Kidney glomerular epithelial cell (primary cell): ENCODE measurements around the gene IL1RAPL2.

Source experiments
- DNase-seq: peaks from one replicate; lab custom pipeline; 2025; lab: John Stamatoyannopoulos, UW

Gene IL1RAPL2

DNA sequence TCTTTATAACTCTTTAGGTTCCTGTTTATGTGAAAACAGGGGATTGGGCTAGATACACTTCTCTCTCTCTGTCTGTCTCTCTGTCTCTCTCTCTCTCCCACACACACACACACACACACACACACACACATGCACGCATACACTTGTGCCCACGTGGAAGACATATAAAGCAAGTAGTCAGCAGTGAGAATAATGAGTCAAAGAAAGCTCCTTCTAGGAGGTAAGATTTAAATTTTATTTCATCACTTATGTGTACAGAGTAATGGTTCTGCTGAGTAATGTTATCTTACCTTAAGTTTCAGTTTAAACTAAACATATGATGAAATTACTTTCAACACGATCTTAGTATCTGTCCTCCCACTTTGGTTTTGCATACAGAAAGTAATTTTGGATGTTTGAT lies 897.5 kb downstream of the IL1RAPL2 start:
- DNase-seq = no peak

DNA sequence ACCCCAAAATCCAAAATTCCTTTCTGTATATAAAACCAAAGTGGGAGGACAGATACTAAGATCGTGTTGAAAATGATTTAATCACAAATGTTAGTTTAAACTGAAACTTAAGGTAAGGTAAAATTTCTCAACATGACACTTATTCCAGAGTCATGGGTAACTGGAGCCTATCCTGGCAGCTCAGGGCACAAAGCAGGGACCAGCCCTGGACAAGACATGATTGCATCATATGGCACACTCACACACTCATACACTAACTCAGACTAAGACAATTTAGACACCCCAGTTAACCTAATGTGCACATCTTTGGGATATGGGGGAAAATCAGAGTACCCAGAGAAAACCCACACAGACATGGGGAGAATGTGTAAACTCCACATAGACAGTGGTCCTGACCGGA lies 898.6 kb downstream of the IL1RAPL2 start:
- DNase-seq = no peak

DNA sequence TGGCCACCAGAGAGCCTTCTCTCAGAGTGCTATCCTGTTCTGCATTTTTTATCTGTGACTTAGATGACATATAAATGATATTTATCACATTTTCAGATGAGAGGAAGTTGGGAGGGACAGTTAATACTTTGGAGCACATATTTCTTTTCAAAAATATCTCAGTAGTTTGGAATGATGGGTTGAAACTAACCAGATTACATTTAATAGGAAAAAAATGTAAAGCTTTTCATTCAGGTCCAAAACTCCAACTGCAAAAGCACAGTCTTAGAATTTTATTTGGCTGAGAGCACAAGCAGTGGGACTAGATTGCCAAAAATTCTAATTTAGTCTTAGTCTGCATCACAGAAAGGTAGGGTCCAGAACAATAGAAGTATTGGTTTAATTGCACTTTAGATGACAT lies 902.7 kb downstream of the IL1RAPL2 start:
- DNase-seq = no peak

DNA sequence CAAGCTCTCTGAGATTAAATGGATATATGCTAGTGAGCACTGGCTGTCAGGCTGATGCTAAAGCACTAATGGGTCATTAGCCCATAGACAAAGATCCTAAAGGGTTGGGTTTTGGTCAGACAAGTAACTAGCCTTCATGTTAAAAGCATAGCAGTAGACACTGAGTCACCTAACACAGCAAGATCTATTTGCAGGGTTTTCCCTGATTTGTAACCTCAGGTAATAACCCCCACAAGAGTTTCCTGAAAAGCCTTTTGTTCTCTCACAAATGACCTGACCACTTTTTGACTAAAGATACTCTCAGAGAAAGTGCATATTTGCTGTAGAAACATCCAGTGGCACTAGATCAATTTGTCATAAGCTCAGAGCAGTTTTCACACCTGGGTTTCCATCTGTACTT lies 905.6 kb downstream of the IL1RAPL2 start:
- DNase-seq = no peak

DNA sequence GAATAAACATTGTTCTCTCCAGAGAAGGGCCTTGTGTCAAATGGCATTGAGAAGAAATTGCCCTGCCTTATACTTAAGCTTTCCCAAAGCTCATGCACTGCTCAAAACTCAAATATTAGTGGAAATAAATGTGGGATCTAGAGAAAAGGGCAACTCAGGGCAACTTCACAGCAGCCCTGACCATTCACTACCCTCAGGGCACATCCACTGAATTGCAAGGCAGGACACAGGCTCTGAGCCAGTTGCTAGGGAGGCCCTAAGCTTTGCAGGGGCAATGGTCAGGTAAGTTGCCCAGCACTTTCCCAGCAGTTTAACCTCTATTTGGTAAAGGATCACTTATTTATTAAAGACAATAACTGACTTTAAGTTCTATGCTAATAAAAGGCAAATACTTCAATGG lies 909.8 kb downstream of the IL1RAPL2 start:
- no peak for DNase-seq

DNA sequence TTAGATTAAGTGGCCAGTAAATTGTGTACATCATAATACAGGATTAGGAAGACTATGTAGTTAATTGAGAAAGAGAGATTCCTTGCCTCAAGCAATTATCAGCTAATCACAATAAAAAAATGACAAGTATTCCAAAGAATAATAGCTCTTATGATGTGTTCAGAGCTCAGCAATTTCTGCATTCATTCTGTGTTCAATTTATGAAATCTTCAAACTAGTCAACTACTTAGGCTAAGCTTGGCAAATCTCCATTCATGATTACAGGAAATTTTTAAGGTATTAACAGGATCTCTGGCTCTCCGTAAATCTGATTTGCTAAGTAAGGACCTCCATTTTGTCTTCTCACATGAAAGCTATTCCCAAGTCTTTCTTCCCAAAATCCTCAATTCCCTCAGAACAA lies 911.4 kb downstream of the IL1RAPL2 start:
- no peak for DNase-seq

DNA sequence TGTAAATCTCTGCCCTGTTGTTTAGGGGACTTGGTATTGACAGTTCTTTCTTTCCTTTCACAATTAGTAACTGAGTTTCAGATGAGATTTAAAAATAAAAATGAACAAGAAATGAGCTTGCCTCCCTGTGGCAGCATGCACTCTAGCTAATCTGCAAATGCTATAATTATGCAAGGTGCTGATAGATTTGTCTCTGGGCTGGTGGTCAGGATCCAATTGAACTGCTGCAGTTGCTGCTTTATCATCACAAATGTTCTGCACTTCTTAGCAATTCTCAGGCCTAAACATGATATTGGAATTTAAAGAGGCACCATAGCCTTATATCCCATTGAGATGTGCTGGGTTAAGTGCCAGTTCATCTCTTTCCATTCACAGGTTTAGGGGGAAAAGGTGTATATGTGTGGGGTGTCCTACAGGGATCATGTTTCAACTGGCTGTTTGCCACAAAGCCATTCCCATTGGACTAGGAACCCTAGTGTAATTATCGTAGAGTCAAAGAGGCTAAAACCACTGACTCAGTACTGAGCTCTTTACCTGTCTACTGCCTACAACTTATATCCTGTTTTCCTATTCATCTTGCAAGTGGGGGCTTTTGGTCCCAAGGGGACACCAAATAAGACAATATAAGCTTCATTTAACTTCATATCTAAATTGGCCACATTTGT lies 914.8 kb downstream of the IL1RAPL2 start:
- no peak for DNase-seq

DNA sequence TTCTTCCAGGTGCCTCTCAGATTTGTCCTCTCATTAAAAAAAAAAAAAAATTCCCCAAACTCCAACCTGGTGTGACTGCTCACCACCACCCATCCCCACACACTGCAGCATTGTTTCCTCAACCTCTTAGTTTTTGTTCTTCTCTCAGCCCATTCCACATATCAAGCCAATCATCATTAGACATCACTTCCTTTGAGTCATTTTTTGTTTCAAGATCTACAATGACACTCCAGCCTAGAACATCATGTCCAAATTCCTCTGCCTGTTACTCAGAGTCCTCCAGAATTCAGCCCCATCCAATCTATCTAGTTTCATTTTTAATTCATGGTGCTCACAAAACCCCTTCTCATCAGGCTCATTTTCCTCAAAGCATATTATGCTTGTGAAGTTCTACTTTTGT lies 917.0 kb downstream of the IL1RAPL2 start:
- DNase-seq = no peak

DNA sequence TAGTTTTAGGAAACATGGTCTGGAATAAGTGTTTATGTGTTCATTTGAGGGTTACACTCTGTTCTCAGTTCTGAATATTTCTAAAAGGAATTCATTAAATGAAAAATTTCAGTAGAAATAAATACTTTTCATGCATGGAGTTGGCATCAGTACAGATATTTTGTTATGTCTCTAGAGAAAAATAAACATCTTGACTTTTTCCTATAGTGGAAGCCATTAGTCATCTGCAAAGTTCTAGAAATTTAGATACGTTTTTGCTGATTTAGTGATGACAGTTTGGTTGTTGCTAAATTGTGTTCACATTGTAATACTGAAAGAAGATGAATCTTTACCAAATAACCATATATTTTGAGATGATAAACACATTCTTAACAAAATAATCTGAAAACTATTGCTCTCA lies 922.7 kb downstream of the IL1RAPL2 start:
- no peak for DNase-seq

DNA sequence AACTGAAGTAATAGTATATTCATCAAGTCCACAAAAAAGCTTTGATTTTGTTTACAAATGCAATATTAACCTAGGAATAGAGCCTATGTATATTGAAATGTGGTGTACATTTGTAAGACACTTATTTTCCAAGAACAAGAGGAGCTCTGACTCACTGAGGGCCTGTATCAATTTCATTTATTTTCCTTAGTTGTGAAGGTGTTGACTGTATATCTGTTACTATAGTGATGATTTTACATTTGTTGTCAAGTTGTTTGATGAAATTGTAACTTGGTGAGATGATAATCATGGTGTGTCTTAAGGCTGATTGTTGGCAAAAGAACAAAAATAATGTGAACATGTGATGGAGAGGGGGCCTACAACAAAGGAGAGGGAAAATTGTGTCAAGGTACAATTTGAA lies 929.4 kb downstream of the IL1RAPL2 start:
- no peak for DNase-seq

DNA sequence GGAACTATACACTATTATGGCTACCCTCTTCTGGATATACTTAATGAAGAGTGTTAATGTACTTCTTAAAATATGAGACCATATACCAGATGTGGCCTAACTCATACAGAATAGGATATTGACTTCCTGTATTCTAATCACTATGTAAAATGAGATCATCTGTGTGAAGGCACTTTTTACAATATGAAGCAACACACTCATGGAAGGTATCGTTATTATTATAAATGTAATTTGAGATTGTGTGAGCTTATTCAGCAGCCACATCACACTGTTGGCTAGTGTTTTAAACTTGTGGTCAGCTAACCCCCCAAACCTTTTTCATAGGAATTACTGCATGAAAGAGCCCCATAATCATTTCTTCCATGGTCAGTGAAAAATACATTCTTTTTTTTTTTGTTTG lies 936.3 kb downstream of the IL1RAPL2 start:
- DNase-seq = no peak

DNA sequence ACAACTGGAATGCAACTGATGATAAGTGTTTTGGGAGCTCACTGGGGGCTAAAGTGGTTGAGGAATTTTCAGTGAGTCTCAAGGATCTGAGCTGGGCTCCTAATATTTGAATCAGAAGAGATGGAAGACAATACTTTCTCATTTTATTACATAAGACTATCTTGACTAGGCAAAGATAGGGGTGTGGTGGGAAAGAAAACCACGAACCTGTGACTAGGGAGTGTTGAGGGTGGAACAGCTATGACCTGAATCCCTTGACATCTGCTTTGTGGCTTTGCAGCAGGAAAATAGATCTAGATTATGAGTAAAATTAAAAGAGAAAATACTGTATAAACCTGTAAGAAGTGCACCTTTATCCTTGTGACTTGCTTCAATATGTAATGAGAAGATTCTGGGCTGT lies 949.6 kb downstream of the IL1RAPL2 start:
- no peak for DNase-seq

DNA sequence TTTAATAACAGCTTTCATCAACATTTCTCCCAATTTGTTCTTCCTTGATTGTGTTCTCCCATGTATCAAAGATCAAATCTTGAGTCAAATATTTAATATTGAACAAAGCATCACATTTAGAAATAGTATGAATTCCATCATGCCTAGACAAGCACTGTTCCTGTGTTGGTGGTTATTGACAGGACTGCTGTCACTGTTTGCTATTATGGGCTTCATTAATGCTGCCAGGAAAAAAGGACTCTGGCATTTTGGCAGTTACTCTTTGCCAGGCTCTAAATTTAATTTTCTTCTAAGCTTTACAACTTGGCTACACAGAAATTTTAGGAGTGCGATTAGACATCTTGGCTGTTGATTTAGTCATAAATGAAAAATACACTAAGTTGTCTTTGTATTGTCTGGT lies 960.4 kb downstream of the IL1RAPL2 start:
- no peak for DNase-seq

DNA sequence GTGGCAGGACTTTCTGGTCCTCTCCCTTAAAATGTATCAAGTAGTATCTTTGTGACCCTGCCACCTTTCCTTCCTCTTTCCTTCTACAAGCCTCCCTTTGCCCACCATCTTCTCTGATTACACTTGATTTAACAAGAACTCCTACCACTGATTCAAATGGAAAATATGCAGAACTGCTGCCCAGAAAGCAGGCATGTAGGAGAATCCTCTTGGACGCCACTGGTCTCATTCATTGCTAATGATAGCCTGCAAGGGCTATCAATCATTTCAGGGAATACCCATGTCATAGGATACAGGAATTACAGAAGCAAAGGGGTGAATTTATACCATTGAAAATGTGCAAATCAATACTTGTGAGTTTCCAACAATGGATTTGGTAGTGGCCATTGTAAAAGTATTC lies 961.8 kb downstream of the IL1RAPL2 start:
- no peak for DNase-seq

DNA sequence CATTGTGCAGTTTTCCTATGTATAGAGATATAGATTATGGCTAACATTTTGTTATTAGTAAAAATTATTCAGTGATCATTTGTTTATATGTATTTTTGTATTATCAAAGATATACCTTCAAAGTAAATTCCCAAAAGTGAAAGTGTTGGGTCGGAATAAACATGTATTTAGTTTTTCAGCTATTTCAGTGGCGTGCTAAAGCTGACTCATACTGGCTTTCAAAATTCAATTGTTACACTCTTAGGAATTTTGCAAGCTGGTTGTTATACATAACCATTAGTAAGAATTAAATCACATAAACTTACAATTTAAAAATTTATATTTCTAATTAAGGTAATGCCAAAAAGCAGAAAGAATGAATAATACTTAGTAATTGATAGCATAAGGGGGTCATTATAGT lies 968.0 kb downstream of the IL1RAPL2 start:
- DNase-seq = no peak

DNA sequence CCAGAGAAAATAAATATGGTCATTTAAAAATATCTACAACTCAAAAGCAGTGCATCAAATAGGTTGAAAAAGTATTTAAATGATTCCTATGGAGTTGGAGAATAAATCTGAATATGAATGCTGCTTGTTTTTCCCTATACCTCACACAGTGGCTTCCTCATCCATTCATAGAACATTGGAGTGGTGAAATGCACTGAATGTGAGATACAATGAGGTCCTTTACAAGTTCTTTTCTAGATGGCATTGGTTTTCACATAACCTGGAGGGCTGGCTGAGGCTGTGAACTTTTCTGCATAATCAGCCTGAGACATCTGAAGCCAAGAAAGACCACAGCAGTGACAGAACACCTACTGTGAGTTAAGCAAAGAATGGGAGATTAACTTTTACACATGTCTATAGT lies 977.3 kb downstream of the IL1RAPL2 start:
- no peak for DNase-seq

DNA sequence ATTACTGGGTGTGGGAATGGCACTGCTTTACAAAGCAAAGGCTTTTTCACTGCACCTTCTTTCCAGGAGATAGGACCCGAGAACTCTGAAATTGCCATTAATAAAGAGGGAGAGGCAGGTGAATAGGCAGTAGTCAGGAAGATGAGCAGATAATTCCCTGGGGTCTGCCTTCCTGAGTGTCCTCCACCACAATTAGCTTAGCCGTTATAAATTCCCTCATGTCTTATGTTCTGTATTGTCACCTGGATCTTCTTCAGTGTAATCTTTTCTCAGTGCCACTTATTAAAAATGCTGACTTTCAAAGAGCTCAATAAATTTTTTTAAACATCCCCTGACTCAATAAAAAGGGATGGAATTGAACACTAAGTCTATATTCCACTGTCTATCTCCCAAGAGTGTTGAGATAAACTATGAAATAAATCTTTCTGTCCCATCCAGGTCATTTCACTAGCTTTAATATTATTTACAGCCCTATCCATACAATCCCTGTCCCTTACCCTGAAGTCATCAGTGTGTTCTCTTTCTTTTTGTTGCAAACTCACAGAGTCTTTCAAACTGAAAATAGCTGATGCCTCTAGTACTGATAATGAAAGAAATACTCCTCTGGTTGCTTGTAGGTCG lies 984.2 kb downstream of the IL1RAPL2 start:
- no peak for DNase-seq

DNA sequence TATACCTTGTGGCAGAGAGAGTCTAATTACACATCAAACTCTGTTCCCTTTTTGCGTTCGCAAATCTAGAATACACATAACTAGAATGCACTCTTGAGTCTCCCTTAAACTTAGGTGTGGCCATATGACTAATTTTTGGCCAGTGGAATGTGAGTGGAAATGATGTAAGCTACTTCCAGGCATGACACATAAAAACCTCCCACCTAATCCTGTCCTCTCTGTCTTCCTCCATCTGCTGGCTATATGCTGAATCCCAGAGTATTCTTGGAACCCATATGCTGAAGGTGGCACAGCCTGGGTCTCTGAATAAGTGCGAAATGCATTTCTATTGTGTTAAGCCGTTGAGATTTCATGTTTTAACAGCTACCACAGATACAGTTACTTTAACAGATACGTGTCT lies 986.4 kb downstream of the IL1RAPL2 start:
- peak; percentile 4 for DNase-seq

DNA sequence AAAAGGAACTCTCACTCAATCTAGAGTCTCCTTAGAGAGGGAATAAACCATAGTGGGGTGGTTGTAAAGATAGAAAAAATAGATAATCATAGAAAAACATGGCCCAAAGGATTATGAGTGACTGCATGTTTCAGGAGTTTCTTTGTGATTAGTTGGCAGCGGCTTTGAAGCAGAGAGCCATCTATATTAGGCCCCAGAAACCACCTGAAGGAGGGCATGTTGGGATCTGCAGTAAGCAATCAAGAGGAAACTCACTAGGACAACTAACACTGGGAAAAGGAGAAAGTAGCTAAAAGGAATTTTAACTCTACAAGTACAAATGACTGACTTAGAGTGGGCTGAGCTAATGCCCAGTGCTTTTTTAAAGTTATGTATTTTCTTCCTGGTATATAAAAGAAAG lies 987.1 kb downstream of the IL1RAPL2 start:
- DNase-seq = no peak

DNA sequence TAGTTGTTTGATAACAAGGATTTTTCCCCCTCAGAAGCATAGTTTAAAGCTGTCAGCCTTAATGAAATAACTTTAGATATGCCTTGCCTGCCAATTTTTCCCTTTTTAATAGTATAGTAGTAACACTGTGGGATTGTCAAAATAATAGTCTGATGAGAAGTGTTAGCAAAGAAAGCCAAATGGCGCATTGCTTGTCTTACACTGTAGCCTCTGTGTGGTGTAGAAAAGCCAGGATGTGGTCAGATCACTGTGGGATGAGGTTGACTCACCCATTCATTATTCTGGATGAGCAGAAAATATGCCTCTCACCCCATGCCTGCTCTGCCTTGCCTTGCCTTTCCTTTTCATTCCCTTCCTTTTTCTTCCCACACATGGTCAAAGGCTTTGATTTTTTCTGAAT lies 998.5 kb downstream of the IL1RAPL2 start:
- peak; percentile 41 for DNase-seq

DNA sequence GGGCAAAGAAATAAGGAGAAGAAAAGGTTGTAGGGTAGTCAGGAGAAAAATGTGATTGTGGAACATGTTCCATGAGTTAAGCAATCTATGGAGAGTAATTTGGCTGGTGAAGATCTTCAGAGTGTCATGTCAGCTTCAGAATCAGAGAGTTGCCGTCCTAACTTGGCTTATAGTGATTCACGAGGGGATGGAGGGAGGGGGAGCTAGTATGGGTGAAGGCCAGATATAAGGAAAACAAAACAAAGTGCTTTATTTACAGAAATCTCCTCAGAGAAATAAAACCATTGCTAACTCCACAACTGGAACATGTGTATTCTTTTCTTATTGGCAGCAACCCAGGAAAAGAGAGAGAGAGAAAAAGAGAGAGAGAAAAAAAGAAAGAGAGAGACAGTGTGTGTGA lies 999.9 kb downstream of the IL1RAPL2 start:
- no peak for DNase-seq

DNA sequence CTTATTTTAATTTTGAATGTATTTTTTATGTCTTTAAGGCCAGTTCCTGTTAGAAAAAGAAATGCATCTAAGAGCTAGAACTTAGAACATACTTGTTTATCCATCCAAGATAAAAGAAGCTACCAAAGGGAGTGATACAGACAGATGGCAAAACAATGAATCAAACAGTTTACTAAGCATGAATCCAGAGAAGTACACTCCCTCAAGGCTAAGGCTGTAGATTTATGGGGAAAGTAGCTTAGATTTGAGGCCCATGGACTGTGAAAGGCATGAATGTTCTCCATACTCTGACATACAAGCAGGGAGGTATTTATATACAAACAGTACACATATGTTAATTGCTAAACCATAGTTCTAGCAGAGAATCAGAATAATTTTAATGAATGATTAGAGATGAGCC lies 1001.1 kb downstream of the IL1RAPL2 start:
- no peak for DNase-seq

DNA sequence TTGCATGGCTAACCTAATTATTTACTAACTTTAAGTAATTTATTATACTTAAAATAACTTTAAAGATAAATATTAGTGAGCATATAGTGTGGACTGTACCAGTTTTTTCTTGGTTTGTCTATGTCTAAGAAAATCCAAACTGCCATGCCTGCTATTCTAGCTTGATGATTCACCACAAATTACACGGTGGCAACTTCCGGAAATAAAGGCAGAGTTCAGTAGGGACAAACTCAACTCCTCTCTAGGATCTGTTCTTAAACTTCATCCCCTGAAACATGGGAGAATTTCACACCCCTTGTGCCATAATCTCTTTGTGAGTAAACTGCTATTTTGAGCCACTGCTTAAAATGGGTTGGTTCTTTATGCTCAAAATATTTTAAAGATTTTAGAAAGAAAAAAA lies 1042.7 kb downstream of the IL1RAPL2 start:
- no peak for DNase-seq

DNA sequence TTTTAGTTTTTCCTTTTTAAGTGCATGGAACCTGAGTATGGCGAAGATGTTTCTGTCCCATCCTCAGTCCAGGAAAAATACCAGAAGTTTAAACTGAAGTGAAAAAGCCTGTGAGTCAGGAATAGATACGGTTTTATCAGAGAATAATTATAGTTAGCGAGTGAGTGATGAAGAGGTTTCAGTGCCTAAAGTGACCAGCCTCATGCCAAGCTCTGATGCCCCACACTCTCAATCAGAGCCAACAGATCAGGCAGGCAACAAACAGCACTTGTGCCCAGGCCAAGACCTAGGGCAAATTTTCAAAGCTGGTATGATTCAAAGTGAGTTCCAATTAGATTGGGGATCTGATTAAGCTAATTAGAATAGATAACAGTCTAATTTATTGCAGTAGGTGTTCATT lies 1043.5 kb downstream of the IL1RAPL2 start:
- DNase-seq = no peak
